LNCAP (cell line): ENCODE data around the gene FBH1.

Experiments
- CTCF ChIP-seq: fragments of 450-650 bp; IDR thresholded peaks from 2 replicates; pipeline ENCODE4 v1.5.1; 2017; ENCODE audit warnings: mild to moderate bottlenecking

FBH1 gene

DNA sequence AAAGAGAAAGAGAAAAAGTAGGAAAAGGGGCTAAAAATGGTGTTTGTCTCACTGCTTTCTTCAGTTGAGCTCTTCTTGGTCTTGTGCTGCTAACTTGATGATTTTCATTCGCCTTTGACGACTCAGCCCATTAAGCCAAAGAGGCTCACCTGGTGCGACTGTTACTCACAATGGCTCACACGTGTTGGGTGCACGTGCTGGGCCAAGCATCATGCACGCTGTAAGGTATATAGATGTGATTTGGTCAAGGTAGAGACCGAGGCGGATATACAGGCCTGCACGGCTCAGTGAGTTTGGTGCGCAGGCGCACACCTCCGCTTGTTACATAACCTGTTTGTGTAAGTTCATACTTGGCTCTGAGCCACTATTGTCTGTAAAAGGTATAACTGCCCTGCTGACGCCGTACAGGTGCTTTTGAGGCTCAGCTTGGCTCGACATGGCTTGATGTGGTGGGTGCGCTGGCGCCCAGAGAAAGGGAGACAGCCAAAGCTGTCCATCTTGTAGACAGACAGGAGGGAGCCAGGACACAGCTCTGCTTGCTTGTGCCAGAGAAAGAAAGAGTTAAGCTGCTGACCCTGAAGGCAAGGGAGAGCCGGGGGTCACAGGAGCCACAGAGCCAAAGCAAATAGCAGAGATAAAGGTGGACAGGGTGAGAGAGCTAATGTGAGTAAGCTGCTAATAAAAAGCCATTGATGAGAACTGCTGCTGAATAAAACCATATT lies 33.9 kb upstream of the FBH1 start:
- no peak for TF ChIP-seq CTCF

DNA sequence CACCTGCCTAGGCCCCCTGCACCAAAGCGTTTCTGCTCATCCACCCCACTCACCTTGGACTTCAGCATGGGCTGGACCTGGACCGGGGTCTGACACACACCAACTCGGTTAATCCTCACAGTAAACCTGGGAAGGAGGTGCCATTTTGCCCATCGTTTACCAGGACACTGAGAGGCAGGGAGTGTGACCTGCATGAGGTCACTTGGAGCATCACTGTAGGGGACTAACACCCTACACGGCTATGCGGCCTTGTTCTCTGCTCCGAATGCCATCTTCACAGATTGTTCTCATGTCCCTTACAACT lies 33.4 kb upstream of the FBH1 start:
- TF ChIP-seq CTCF, result no peak

DNA sequence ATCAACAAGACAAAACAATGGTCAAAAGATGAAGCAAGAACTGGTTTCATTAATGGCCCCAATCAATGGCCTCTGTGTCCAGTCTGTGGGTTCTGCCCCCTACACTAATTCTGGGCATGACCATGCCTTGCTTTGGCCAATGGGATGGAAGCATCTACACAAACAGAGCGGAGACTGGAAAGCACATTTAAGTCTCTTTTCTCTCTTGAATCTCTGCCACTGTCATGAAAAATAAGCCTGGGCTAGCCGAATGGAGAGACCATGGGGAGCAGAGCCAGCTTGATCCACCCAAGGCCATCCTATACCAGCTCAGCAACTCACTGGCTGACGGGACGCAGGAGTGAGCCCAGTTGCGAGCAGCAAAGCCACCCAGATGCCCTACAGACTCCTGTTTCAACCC lies 31.2 kb upstream of the FBH1 start:
- TF ChIP-seq CTCF, result no peak

- TF ChIP-seq CTCF, result no peak
These were observed 30.0 kb upstream of the FBH1 start for GRCh38 chr10:5860066-5860465.

DNA sequence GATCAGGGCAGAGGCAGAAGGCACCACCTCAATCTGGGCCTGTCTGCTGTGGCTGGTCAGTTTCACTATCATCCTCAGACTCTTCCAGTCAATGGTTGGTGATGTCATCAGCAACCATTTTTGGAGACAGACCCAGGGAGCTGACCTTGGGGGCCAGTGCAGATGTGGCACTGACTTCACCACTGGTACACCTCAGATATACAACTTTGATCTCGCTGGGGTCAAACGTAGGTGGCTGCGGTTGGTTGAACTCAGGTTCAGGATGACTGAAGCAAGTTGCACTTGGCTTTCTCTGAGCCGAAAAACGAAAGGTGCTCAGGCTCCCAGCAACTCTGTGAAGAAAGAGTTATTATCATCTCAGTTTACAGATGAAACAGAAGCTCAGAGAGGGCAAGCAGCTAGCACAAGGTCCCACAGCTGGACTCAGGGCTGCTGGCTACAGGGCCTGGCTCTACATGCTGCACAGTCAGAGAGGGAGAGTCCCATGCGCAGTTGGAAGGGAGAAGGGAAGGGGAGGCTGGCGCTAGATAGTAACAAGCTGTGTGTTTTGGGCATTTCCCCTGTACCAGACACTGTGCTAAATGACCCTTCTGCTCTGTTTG lies 27.6 kb upstream of the FBH1 start:
- TF ChIP-seq CTCF, result no peak

DNA sequence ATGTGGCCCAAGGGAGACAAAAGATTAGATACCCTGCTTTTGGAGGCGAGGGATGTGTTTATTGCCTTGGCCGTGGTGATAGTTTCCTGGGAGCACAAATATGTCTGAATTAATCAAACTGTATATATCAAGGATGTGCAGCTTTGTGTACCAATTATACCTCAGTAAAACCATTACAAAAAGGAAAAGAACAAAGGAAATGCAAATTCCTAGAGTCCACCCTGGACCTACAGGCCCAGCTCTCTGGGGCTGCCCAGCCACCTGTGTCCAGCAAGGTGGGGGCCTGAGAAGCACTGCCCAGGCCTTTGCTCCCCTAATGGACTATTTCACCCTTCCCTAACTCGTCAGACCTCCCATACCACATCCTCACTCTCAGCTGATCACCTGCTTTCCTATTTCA lies 20.9 kb upstream of the FBH1 start:
- no peak for TF ChIP-seq CTCF

GRCh38 chr10:5871596-5871995 lies 18.4 kb upstream of the FBH1 start:
- TF ChIP-seq CTCF, result no peak
